ENCODE data around the gene SPTLC1.
"Not testable (repeated sequence)": the region's sequence is repeated elsewhere in the genome, so short reads cannot be mapped to it uniquely, and the experiment has no call there.

Gene SPTLC1

GRCh38 chr9:92029553-92029952 lies 85.7 kb downstream of the SPTLC1 start:
- DNase-seq, result no peak

- DNase-seq, result no peak
These were observed 88.8 kb downstream of the SPTLC1 start for GRCh38 chr9:92026206-92027002.

- DNase-seq, result not testable (repeated sequence)
These were observed 93.2 kb downstream of the SPTLC1 start for GRCh38 chr9:92021785-92022541.

DNA sequence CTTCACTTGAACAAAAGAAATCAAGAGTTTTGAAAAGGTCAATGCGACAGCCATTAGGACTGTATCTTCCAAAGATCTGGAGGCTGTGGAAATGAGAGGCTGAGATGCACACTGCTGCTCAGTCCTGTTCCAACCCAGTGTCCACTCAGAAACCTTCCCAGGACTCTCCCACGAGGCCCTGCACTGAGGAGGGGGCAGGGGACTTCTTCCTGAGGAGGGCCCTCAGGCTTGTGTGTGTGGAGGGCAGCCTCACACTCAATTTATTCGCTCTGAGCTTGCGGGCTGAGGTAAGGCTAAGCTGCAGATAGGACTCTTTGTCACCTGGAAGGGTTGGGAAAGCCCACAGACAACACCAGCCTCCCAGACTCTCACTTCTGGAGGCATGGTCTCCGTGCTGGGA lies 95.6 kb downstream of the SPTLC1 start:
- DNase-seq, result no peak

- DNase-seq, result no peak
These were observed 104.3 kb downstream of the SPTLC1 start for GRCh38 chr9:92010705-92011536.

DNA sequence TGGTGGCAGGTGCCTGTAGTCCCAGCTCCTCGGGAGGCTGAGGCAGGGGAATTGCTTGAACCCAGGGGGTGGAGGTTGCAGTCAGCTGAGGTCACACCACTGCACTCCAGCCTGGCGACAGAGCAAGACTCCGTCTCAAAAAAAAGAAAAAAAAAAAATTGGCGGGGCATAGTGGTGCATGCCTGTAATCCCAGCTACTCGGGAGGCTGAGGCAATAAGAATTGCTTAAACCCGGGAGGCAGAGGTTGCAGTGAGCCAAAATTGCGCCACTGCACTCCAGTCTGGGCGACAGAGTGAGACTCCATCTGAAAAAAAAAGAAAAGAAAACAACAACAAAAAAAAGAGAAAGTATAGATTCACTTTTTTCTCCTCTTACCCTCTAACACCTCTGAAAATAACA lies 105.0 kb downstream of the SPTLC1 start:
- not testable (repeated sequence) for DNase-seq

DNA sequence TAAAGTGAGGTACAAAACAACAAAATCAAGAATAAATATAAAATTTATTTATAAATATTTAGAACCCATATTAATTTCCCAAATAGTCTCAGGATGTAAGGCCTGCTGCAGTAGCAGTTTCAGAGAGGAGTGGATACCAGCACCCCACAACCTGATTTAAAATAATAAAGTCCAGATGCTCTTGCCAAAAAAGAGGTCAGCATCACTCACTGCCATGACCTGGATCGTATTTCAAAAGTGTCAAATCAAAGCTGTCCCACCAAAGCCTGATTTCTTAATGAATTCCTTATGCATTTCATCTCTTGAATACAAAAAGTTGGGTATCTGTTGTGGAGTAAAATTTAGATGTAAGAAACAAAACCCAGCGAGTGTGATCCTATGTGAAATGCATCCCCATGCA lies 107.2 kb downstream of the SPTLC1 start:
- no peak for DNase-seq

- DNase-seq, result no peak
These were observed 111.2 kb downstream of the SPTLC1 start for GRCh38 chr9:92004045-92004392.

DNA sequence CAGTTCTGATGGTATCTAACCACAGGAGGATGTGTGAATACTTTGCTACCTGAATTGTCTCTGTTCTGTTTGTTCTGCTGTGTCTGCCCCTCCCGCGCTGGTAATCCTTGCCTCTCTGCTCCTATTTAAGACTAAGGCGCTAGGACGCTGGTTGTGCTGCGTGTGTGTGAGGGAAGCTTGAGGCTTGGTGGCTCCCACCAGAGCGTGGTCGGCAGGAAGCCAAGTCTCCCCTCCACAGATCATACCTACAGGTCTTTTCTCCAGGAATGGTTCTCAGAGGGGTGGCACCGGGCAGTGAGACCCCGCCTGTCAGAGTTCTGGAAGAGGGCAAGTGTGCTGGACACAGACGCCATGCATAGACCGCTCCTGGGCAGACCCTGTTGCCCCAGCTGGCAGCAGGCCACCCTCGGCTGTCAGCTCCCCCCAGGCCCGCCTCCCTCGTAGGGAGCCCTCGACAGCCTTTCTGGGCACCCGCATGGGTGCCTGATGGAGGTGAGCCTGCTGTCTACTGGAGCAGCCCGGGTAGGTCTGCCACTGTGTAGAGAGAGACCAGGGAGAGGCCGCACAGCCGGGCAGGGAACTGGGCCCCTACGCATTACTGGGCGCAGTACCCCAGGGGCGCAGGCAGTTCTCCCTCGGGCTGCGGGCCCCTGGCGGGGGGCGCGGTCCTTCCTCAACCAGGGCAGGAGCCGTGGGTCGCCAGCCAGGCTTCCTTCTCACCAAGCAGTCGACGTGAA lies 111.7 kb downstream of the SPTLC1 start:
- DNase-seq, result no peak

DNA sequence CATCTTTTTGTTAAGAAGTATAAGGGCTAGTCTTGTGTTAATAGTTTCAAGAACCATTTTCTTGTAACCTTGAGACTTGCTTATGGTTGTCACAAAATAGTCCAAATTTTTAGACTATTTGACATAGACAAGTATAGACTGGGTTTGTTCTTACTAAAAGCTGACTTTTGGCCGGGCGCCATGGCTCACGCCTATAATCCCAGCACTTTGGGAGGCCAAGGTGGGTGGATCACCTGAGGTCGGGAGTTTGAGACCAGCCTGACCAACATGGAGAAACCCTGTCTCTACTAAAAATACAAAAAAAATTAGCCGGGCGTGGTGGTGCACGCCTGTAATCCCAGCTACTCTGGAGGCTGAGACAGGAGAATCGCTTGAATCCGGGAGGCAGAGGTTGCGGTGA lies 113.3 kb downstream of the SPTLC1 start:
- DNase-seq, result not testable (repeated sequence)

GRCh38 chr9:92001244-92001643 lies 114.0 kb downstream of the SPTLC1 start:
- no peak for DNase-seq

DNA sequence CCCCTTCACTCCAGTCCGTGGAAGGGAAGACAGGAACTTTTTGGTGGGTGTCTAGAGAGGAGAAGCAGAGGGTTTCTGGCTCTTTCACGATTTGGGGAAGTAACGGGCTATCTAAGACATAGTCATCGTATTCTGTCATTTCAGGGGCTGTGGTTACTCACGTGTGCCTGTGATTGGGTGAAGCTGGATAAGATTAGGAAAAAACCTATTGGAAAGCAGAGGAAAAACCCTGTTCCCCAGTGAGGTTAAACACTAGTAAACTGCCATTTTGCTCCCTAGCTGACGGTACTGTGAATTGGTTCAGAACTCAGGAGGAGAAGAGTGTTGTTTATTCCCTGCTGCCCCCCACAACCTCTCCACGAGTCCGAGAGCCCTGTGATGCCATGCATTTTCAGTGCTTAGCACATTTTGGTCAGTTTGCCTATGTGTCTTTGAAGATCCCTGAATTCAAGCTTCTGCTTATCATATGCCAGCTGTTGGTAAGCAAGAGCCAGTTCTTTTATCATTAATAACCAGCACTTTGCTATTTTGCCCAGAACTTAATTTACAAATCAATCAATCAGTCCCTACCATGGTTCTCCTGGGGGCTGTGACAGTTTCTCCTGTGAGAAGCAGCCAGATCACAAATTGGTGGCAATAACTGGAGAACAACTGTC lies 120.1 kb downstream of the SPTLC1 start:
- no peak for DNase-seq

GRCh38 chr9:91994422-91994821 lies 120.8 kb downstream of the SPTLC1 start:
- no peak for DNase-seq

- no peak for DNase-seq
These were observed 122.7 kb downstream of the SPTLC1 start for GRCh38 chr9:91992461-91993041.

DNA sequence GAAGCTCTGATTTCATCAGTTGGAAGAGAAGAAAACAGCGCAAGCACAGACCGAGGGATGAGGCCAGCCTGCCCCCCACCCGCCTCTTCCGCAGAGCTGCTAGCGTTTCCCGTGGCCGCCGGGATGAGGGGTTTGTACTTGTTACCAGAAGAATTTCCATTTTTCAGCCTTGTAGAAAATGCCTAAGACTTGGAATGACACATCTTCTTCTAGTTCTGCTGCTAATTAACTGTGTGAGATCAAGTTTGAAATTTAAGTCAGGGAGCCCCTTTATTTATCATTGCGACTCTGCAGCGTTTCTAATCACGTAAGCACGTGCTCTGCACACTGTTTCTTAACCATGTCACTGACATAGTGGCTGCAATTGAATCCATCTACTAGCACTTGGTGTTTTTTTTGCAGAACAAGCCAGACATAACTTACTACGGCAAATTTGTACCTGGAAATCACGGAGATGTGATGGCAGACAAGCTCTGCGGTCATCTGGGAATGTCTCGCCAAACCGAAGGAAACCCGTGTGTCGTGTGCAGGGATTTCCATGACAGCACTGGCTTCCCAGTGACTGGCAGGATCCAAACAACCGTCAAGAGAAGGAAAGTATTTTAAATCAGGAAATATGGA lies 123.4 kb downstream of the SPTLC1 start:
- DNase-seq, result no peak

DNA sequence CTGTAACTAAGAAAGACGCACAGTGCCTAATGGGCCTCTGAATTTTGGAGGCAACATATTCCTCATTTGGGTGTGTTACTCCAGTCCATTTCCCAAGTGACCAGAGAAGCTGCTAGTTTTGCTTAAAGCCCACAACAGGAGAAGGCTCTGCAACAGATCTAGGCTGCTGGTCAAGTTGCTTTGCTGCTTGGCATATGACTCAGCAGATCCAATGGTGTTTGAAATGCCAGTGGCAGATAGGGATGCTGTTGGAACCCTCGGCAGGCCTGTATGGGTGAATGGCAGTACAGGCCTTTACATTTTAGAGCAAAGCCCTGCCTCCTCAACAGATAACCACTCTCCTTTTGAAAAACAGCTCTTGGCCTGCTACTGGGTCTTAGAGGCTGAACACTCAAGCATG lies 129.0 kb downstream of the SPTLC1 start:
- DNase-seq, result no peak

DNA sequence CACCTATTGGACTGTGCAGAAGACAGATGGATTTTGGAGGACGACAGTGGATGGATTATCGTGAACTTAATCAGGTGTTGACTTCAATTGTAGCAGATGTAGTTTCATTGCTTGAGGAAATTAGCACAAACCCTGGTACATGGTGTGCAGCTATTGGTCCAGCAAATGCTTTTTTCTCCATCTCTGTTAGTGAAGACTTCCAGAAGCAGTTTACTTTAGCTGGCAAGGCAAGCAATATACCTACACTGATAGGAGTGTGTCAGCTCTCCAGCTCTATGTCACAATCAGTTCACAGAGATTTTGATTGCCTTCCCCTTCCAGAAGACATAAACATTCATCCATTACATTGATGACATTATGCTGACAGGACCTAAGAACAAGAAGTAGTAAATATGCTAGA lies 129.5 kb downstream of the SPTLC1 start:
- no peak for DNase-seq
